Measurements from ENCODE around the gene KISS1R.

- no peak for TF ChIP-seq POLR2A (IDR thresholded peaks at IDR 0.05)
- TF ChIP-seq CTCF (IDR thresholded peaks at IDR 0.05) = no peak
Observed at GRCh38 chr19:906480-906879, 10.7 kb upstream of the KISS1R start.
